Measurements from ENCODE around the gene ADGRB2. TPM values are rescaled to one million over a fixed set of nuclear protein-coding genes. Genes with fewer than 3 reads are reported as not detected.
A peak's percentile ranks its signal among the peaks of the same experiment; 100 is the strongest.

ADGRB2 gene
- polyA plus RNA-seq, 3 donors: not detected

DNA sequence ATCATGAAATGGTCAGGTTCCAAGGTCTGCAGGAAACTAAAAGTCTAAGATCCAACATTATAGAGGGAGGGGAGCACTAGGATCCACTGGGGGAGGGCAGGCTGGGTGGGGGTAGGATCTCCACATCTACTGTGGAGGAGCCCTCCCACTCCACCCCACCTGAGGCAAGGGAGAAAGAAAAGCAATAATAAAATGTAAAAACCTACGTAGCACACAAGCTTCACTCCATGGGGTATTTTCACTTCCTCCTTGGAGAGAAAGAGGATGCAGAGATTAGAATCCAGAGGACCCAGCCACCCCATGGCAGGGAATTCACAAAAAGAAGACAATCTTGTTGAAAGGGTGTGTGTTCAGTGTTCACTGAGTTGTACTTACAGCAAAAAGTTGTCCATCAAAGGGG lies 37.3 kb upstream of the ADGRB2 start:
- Histone ChIP-seq H3K4me2 (replicated peaks; ENCODE audit: extremely low read depth, low read length, poor library complexity, severe bottlenecking) (no peak overlapping the region), H2AFZ (ENCODE audit: insufficient read depth, low read depth, low read length, poor library complexity, severe bottlenecking) (no peak overlapping the region), H3K79me2 (ENCODE audit: insufficient read depth, low read length) (no peaks in the 10 kb centered on the region), H3K4me1 (ENCODE audit: control insufficient read depth in 1 of 2, insufficient read depth in 2 of 2, low read length in 2 of 2) (peaks cover 6 to 8% of the 10 kb centered on the region in 2 donors), H3K27me3 (ENCODE audit: control insufficient read depth in 2 of 2, insufficient read depth in 2 of 2, low read length in 2 of 2) (no peaks in the 10 kb centered on the region), H3K36me3 (replicated peaks in 1 of 2; ENCODE audit: control insufficient read depth in 1 of 2, insufficient read depth in 2 of 2, low read length in 2 of 2) (no peaks in the 10 kb centered on the region), H3K27ac (ENCODE audit: low read depth in 1 of 2, low read length in 2 of 2) (no peak overlapping the region), H3K9ac (ENCODE audit: insufficient read depth, low read length, poor library complexity, severe bottlenecking) (no peak overlapping the region), H4K20me1 (ENCODE audit: insufficient read depth, low read length) (no peaks in the 10 kb centered on the region), H3K4me3 (replicated peaks in 1 of 3; ENCODE audit: low read depth in 2 of 3, low read length in 3 of 3) (no peak overlapping the region), H3K9me3 (replicated peaks in 1 of 2; ENCODE audit: control insufficient read depth in 1 of 2, insufficient read depth in 1 of 2, low read length in 2 of 2) (no peaks in the 10 kb centered on the region)
- no CpG with 5 or more reads among the region's 1 CpG for WGBS (ENCODE audit: insufficient coverage)
- Mint-ChIP-seq H3K4me1 (peaks cover 13% of the 10 kb centered on the region), H3K9me3 (peaks cover 0 to 2% (median 0%) of the 10 kb centered on the region in 7 donors), H3K36me3 (no peaks in the 10 kb centered on the region), H3K27ac (no peak overlapping the region), H3K4me3 (peak overlapping the region in 1 of 2 donors; percentile 56), H3K27me3 (ENCODE audit: low read depth in 3 of 3) (peaks cover 14 to 36% (median 22%) of the 10 kb centered on the region in 3 donors)
- peak in 2 of 3 donors; percentile 37 to 40 for DNase-seq
- TF ChIP-seq CTCF (IDR thresholded peaks at IDR 0.05): no peak
- intact Hi-C loops (cut with micrococcal nuclease): no loop called here

DNA sequence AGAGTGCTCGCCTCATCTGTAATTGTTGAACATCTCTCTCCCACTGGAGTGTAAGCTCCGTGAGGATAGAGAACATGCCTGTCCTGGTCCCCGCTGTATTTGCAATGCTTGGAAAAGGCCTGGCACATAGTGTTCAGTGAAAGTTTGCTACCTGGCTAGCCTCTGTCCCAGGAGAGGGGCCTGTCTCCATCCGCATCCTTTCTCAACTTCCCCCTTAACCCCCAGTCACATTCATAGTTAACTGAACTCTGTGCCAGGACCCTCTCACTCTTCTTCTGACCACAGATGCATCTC lies 36.5 kb upstream of the ADGRB2 start:
- H3K9me3 Mint-ChIP-seq: peaks cover 0 to 2% (median 0%) of the 10 kb centered on the region in 7 donors
- peaks cover 13% of the 10 kb centered on the region for H3K4me1 Mint-ChIP-seq
- no peak overlapping the region for H3K4me2 ChIP-seq (replicated peaks; ENCODE audit: extremely low read depth, low read length, poor library complexity, severe bottlenecking)
- no peaks in the 10 kb centered on the region for H3K36me3 ChIP-seq (replicated peaks in 1 of 2; ENCODE audit: control insufficient read depth in 1 of 2, insufficient read depth in 2 of 2, low read length in 2 of 2)
- H4K20me1 ChIP-seq (ENCODE audit: insufficient read depth, low read length): no peaks in the 10 kb centered on the region
- H3K27me3 Mint-ChIP-seq (ENCODE audit: low read depth in 3 of 3): peaks cover 18 to 40% (median 22%) of the 10 kb centered on the region in 3 donors
- no peak overlapping the region for H3K27ac ChIP-seq (ENCODE audit: low read depth in 1 of 2, low read length in 2 of 2)
- H3K27ac Mint-ChIP-seq: peak overlapping the region in 1 of 7 donors; percentile 55
- no peaks in the 10 kb centered on the region for H3K27me3 ChIP-seq (ENCODE audit: control insufficient read depth in 2 of 2, insufficient read depth in 2 of 2, low read length in 2 of 2)
- H3K9ac ChIP-seq (ENCODE audit: insufficient read depth, low read length, poor library complexity, severe bottlenecking): no peak overlapping the region
- WGBS (ENCODE audit: insufficient coverage): 89% methylated on average over 2 of the region's 4 CpGs
- intact Hi-C loops (cut with micrococcal nuclease): no loop called here
- no peak for DNase-seq
- no peak overlapping the region for H3K4me3 ChIP-seq (replicated peaks in 1 of 3; ENCODE audit: low read depth in 2 of 3, low read length in 3 of 3)
- no peaks in the 10 kb centered on the region for H3K9me3 ChIP-seq (replicated peaks in 1 of 2; ENCODE audit: control insufficient read depth in 1 of 2, insufficient read depth in 1 of 2, low read length in 2 of 2)
- H2AFZ ChIP-seq (ENCODE audit: insufficient read depth, low read depth, low read length, poor library complexity, severe bottlenecking): no peak overlapping the region
- H3K79me2 ChIP-seq (ENCODE audit: insufficient read depth, low read length): no peaks in the 10 kb centered on the region
- no peak for TF ChIP-seq CTCF (IDR thresholded peaks at IDR 0.05)
- H3K4me3 Mint-ChIP-seq: no peak overlapping the region
- peaks cover 6 to 8% of the 10 kb centered on the region in 2 donors for H3K4me1 ChIP-seq (ENCODE audit: control insufficient read depth in 1 of 2, insufficient read depth in 2 of 2, low read length in 2 of 2)
- no peaks in the 10 kb centered on the region for H3K36me3 Mint-ChIP-seq

Measured in CD14-positive monocyte (primary cell).